GM18526 (cell line): ENCODE measurements around the gene PIAS1.

Experiments used
- POLR2A ChIP-seq: IDR thresholded peaks from 3 replicates; pipeline ENCODE4 v1.6.1; 2011; ENCODE audit not compliant: insufficient read length; ENCODE audit errors: extremely low read depth

PIAS1 gene

GRCh38 chr15:68054628-68055223, 611 bp downstream of the PIAS1 start:
- no peak for TF ChIP-seq POLR2A

- no peak for TF ChIP-seq POLR2A
Observed at GRCh38 chr15:68055224-68055705, 1.1 kb downstream of the PIAS1 start.

GRCh38 chr15:68056097-68056865, 2.2 kb downstream of the PIAS1 start:
- no peak for TF ChIP-seq POLR2A

- no peak for TF ChIP-seq POLR2A
Observed at GRCh38 chr15:68057034-68057433, 2.9 kb downstream of the PIAS1 start.

- no peak for TF ChIP-seq POLR2A
Observed at GRCh38 chr15:68057758-68058157, 3.6 kb downstream of the PIAS1 start.

GRCh38 chr15:68059630-68060029, 5.5 kb downstream of the PIAS1 start:
- no peak for TF ChIP-seq POLR2A

GRCh38 chr15:68061171-68061570, 7.1 kb downstream of the PIAS1 start:
- no peak for TF ChIP-seq POLR2A

- no peak for TF ChIP-seq POLR2A
Observed at GRCh38 chr15:68061602-68062001, 7.5 kb downstream of the PIAS1 start.

GRCh38 chr15:68062214-68062613, 8.1 kb downstream of the PIAS1 start:
- no peak for TF ChIP-seq POLR2A

GRCh38 chr15:68062946-68063465, 8.9 kb downstream of the PIAS1 start:
- no peak for TF ChIP-seq POLR2A

GRCh38 chr15:68063606-68064005, 9.5 kb downstream of the PIAS1 start:
- no peak for TF ChIP-seq POLR2A

- no peak for TF ChIP-seq POLR2A
Observed at GRCh38 chr15:68073576-68074288, 19.6 kb downstream of the PIAS1 start.

GRCh38 chr15:68075764-68076385, 21.8 kb downstream of the PIAS1 start:
- TF ChIP-seq POLR2A, result no peak

- no peak for TF ChIP-seq POLR2A
Observed at GRCh38 chr15:68078365-68078764, 24.2 kb downstream of the PIAS1 start.

- no peak for TF ChIP-seq POLR2A
Observed at GRCh38 chr15:68080334-68080733, 26.2 kb downstream of the PIAS1 start.
